Ammon's horn (tissue), 1 donor: ENCODE data around the gene SMIM32.

Experiments
- DNase-seq: peaks from one replicate; pipeline ENCODE4 v3.0.0-alpha.2; 2016; ENCODE audit warnings: low spot score

SMIM32 gene

GRCh38 chr5:136207631-136208030 is 14.7 kb upstream of the SMIM32 start:
- no peak for DNase-seq

GRCh38 chr5:136206361-136206760 is 13.4 kb upstream of the SMIM32 start:
- no peak for DNase-seq

DNA sequence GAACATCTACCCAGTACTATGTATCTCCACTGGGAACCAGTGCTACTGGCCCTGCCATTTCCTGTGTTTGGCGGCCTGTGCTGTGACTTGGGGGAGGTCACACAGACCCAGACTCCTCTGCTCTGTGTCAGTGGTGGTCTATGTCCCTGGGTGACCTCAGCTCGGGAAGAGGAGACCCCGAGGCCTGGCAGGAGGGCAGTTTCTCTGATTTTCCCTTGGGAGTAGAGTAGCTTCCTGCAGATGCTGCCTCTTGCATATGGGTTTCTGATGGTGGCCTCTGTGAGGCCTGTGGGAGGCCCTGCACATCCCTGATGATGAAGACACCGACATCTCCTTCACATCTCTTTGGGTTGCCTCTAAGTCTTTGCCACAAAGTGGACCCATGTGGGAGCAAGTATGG is 13.0 kb upstream of the SMIM32 start:
- no peak for DNase-seq

- no peak for DNase-seq
These were observed 12.2 kb upstream of the SMIM32 start for GRCh38 chr5:136205061-136205702.

- DNase-seq = no peak
These were observed 10.5 kb upstream of the SMIM32 start for GRCh38 chr5:136203303-136203922.

DNA sequence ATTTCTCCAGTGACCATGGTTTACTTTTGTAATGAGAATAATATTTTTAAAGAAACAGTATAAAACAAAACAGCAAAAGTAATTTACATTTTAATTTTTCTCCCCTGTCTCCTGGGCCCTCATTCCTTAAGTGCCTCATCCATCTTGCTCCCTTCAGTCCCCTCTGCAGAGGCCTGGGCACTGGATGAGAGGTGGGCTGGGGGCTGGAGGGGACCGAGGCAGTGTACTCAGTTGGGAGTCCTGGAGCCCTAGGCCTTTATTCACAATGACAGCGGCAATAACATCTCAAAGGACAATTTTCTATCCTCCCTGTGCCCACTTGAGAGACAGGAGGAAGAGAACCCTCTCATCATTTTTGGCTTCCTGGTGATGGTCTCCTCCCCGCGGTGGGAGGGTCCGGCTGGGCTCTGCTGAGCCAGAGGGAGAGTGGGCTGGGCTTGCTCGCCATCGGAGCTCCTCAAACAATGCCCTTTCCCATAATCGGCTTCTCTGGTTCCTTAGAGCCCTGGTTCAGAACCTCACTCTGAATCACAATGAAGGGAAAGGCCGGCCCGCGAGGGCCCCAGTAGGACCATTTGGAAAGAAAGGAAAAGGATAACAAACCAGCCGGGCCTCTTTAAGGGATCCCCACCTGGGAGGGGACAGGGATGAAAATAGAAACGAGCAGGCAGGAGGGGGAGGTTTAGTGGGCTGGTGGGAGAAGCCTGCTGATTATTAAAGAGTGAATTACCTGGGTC is 9.7 kb upstream of the SMIM32 start:
- no peak for DNase-seq

DNA sequence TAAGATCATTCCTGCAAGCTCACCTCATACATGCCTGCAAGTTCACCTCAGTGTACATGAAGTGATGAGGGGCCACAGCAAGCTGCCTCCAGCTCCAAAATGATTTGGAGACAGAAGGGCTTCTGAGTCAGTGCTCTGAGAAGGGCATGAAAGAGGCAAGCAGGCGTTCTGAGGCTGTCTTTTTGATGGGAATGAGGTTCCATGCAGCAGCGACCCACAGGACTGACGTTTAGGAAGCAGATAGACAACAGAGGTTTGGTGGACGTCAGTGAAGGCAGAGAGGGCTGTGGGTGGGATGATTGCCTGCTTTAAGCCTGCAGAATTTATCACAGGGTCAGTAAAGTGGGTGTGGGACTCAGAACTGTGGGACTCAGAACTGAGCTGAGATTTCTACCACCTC is 8.9 kb upstream of the SMIM32 start:
- DNase-seq = no peak

DNA sequence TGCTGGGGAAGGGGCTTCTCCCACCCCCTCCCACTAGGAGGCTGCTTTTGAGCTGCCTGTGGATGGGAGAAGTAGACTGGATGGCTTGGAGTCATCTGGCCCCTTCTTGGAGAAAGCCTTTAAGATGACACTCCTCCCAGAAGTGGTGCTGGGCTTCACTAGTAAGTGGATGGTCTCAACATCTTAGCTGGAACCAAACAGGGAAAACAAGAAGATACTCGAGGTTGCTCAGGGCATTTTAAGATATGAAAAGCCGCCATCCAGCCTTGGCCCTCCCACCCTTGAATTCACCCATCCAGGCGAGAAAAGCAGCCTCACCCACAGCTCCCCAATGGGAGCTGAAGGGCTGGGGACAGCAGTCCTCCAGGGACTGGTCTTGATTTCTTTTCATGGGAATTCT is 7.8 kb upstream of the SMIM32 start:
- DNase-seq = no peak

GRCh38 chr5:136200130-136200529 is 7.2 kb upstream of the SMIM32 start:
- DNase-seq = no peak

DNA sequence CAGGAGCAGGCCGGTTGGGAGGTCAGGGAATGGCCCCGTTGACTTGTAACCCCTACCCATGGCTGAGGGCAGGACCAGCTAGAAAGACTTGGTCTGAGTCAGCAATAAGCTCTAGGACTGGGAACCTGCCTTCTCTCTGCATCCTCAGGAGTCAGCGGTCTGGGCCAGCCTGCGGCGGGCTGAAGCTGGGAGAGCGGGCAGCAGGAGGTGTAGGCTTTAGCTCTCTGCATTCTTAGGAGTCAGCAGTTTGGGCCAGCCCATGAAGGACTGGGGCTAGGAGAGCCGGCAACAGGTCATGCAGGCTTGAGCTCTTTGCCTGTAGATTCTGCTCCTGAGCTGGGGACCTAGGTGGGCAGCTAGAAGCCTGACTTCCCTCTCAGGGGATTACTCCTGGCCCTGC is 6.4 kb upstream of the SMIM32 start:
- no peak for DNase-seq

DNA sequence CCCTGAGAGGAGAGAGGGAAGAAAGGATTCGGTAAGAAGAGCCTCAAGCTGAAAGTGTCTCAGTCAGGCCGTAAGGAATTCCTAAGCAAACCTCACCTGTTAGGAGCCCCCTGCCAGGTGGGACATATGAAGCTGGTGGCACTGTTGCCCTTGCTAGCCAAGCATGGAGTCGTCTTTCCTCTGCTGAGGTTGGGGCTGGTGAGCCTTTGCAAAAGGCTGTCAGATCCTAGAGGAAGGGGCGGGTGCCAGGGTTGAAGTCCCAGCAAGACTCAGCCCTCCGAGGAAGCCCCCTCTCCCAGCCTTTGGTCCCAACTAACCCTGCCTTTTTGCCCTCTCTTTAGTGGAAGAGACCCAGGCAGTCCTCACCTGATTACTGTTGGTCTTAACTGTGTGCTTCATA is 5.5 kb upstream of the SMIM32 start:
- no peak for DNase-seq

- no peak for DNase-seq
These were observed 4.6 kb upstream of the SMIM32 start for GRCh38 chr5:136197462-136198142.

DNA sequence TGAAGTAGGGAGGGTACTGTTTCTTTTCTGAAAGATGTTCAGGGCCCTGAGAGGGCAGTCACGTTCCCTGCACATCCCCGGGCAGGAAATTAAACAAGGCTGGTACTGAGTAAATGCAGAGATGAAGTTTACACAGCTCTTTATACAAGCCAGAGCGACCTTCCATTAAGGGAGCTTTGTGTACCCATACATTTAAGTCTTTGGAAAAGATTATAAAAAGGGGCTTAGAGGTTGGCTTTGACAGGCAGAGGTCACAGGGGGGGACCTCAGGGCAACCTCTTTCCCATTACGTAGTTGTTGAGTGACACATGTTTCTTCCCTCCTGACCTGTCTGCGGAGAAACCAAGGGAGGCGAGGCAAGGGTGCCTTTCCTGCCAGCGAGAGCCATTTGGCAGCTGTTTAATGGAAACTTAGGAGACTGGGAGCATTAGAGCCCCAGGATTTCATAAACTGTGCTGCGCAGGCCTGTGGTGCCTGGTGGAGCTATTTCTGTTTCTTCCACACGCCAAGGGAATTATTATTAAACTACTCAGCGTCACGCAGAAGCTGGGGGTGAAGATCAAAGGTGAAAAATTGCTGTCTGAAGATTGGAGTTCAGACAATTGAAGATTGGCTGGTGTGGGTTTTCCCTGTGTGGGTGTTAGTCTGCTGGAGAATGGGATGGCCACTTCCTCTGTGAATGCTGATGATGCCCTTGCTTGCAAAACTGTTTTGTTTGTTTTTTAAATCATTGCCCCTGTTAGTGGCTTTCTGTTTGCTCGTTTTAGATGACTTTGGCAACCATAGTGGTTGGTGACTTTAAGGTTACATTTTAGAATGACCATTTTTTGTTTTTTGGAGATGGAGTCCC is 3.2 kb upstream of the SMIM32 start:
- no peak for DNase-seq

GRCh38 chr5:136194576-136194975 is 1.6 kb upstream of the SMIM32 start:
- no peak for DNase-seq

DNA sequence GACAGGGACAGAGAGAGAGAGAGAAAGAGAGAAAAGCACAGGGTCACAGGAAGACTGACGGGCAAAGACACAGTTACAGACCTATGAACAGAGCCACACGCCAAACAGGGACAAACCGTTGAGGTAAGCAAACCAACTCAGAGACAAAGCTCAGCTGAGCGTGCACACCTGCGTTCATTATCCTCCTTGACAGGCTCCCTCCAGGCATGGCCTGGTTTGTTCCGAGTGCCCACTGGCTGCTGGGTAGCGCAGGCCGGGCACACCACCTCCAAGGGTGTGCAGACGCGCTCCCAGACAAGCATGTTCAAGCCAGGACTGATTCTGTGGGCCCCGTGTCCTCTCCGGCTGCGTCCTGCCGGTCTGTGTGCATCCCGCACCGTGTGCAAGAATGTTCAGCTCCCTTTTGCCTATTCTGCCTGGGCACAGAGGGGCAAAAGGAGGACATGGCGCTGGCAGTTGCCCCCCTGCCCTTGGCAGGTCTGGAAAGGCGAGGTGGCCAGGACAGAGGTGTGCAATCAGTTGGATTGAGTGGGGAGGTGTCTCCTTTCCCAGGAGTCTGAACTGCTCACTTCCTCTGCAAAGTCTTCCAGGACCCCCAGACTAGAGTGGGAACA is 467 bp upstream of the SMIM32 start:
- DNase-seq = no peak

DNA sequence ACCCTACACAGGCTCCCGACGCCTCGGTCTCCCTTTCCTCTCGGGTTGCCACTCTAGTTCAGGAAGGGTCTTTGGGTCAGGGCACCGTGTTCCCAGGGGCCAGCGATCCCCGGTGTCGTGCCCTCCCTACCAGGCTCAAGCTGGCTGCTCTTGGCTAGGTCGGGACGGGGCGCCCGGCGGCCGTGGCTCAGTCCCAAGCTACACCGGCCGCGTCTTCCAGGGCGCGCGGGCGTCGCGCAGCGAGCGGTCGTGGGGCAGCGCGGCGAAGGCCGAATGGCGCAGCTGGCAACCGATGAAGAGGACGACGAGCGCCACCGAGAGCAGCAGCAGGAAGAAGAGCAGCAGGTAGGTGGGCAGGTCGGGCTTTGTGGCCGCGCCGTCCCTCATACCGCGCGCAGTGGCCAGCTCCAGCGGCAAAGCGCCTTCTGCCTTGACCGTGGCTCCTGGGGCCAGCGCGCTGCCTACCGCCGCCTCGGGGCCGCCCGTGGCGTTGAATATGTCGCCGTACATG is 892 bp downstream of the SMIM32 start:
- no peak for DNase-seq

DNA sequence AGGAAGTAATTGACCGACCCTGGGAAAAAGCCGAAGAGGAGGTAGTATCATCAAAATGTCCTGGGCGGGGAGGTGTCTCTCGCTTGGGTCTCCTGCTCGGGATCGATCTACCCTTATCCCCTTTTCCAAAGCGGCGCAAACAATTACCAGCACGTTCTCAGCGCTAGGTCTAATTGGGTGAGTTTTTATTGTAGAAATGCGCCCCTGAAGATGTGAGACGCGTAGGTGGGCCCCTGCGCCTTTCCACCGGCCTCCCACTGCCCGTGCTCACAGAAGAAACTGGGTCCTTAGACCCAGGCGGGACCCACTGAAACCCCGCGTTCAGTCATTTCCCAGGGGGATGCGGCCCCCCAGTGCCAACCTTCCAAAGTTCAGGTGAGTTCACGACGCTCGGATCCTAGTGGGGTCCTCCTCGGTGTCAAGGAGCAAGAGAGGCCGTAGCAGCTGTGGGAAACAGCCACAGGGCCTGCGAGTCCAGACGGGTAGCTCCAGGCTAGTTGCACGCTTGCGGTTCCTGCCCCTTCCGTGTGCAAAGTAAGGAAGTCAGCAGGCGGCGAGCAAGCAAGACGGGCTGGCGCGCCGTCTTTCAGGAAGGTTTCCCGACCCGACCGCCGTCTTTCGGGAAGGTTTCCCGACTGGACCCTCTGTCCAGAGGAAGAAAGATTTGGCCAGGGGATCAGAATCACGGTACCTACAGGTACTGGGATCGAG is 1.5 kb downstream of the SMIM32 start:
- no peak for DNase-seq

GRCh38 chr5:136190904-136191303 is 2.1 kb downstream of the SMIM32 start:
- no peak for DNase-seq

GRCh38 chr5:136190091-136190720 is 2.8 kb downstream of the SMIM32 start:
- no peak for DNase-seq

GRCh38 chr5:136188859-136189258 is 4.1 kb downstream of the SMIM32 start:
- no peak for DNase-seq
